GM12874 (cell line): ENCODE data around the gene PIRT.

Experiments used
- CTCF ChIP-seq: IDR thresholded peaks from 2 replicates; pipeline ENCODE4 v1.5.1; 2011; ENCODE audit warnings: low read depth, mild to moderate bottlenecking, control low read depth, low read length, moderate library complexity; ENCODE audit not compliant: insufficient read depth

Gene PIRT

GRCh38 chr17:10797476-10798328 lies 40.2 kb downstream of the PIRT start:
- no peak for TF ChIP-seq CTCF

GRCh38 chr17:10793816-10794215 lies 44.1 kb downstream of the PIRT start:
- no peak for TF ChIP-seq CTCF

- no peak for TF ChIP-seq CTCF
Observed at GRCh38 chr17:10793256-10793655, 44.6 kb downstream of the PIRT start.

- no peak for TF ChIP-seq CTCF
Observed at GRCh38 chr17:10792151-10792550, 45.7 kb downstream of the PIRT start.

- TF ChIP-seq CTCF = no peak
Observed at GRCh38 chr17:10790491-10791401, 47.1 kb downstream of the PIRT start.

- no peak for TF ChIP-seq CTCF
Observed at GRCh38 chr17:10789694-10790271, 48.1 kb downstream of the PIRT start.

GRCh38 chr17:10787306-10788045 lies 50.4 kb downstream of the PIRT start:
- TF ChIP-seq CTCF = no peak
